Stimulated activated naive CD8-positive, alpha-beta T cell treated with anti-CD3 and anti-CD28 coated beads, Interleukin-15, Interleukin-2, amounts not matched to agents 100 ng/mL and 50 ng/mL, for 24 hours (primary cell): ENCODE data around the gene COPS6.
"Not testable (repeated sequence)": the region's sequence is repeated elsewhere in the genome, so short reads cannot be mapped to it uniquely, and the experiment has no call there.

ENCODE experiments used
- H3K27ac Mint-ChIP-seq: one replicate; pipeline ENCODE4 v1.8.0; 2021; ENCODE audit warnings: mild to moderate bottlenecking, mixed read lengths
- H3K27me3 Mint-ChIP-seq: one replicate; pipeline ENCODE4 v1.8.0; 2021; ENCODE audit warnings: mixed read lengths
- H3K36me3 Mint-ChIP-seq: one replicate; pipeline ENCODE4 v1.8.0; 2021; ENCODE audit warnings: low read depth, mixed read lengths
- H3K4me1 Mint-ChIP-seq: one replicate; pipeline ENCODE4 v1.8.0; 2021; ENCODE audit warnings: low read depth, mixed read lengths
- H3K4me3 Mint-ChIP-seq: one replicate; pipeline ENCODE4 v1.8.0; 2021; ENCODE audit warnings: mild to moderate bottlenecking, mixed read lengths
- H3K9me3 Mint-ChIP-seq: one replicate; pipeline ENCODE4 v1.8.0; 2021; ENCODE audit warnings: mixed read lengths

The COPS6 gene

DNA sequence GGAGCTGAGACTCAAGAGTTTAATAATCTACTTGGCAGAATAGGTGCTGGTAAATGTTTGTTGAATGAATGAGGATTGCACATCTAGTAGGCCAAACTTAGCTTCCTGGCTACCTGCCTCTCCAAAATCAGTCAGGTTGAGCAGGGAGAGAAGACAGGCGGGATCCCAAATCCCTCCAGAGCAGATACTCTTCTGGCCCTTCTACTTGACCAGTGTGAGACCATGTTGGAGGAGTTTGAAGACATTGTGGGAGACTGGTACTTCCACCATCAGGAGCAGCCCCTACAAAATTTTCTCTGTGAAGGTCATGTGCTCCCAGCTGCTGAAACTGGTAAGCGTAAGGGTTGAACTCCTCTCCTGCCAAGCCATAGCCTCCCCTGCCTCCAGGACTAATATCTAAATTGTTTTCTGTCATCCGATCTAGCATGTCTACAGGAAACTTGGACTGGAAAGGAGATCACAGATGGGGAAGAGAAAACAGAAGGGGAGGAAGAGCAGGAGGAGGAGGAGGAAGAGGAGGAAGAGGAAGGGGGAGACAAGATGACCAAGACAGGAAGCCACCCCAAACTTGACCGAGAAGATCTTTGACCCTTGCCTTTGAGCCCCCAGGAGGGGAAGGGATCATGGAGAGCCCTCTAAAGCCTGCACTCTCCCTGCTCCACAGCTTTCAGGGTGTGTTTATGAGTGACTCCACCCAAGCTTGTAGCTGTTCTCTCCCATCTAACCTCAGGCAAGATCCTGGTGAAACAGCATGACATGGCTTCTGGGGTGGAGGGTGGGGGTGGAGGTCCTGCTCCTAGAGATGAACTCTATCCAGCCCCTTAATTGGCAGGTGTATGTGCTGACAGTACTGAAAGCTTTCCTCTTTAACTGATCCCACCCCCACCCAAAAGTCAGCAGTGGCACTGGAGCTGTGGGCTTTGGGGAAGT, 35.8 kb downstream of the COPS6 start:
- peak overlapping the region; percentile 62 for H3K27ac Mint-ChIP-seq
- H3K4me3 Mint-ChIP-seq: peak overlapping the region; percentile 99
- no peaks in the 10 kb centered on the region for H3K9me3 Mint-ChIP-seq
- H3K27me3 Mint-ChIP-seq: no peaks in the 10 kb centered on the region
- H3K36me3 Mint-ChIP-seq: peaks cover 5% of the 10 kb centered on the region
- peaks cover 44% of the 10 kb centered on the region for H3K4me1 Mint-ChIP-seq

GRCh38 chr7:100126239-100126930, 37.6 kb downstream of the COPS6 start:
- Mint-ChIP-seq H3K9me3 (no peaks in the 10 kb centered on the region), H3K4me1 (peaks cover 36% of the 10 kb centered on the region), H3K27me3 (no peaks in the 10 kb centered on the region), H3K36me3 (peaks cover 5% of the 10 kb centered on the region), H3K27ac (peak overlapping the region; percentile 99), H3K4me3 (peak overlapping the region; percentile 99)

DNA sequence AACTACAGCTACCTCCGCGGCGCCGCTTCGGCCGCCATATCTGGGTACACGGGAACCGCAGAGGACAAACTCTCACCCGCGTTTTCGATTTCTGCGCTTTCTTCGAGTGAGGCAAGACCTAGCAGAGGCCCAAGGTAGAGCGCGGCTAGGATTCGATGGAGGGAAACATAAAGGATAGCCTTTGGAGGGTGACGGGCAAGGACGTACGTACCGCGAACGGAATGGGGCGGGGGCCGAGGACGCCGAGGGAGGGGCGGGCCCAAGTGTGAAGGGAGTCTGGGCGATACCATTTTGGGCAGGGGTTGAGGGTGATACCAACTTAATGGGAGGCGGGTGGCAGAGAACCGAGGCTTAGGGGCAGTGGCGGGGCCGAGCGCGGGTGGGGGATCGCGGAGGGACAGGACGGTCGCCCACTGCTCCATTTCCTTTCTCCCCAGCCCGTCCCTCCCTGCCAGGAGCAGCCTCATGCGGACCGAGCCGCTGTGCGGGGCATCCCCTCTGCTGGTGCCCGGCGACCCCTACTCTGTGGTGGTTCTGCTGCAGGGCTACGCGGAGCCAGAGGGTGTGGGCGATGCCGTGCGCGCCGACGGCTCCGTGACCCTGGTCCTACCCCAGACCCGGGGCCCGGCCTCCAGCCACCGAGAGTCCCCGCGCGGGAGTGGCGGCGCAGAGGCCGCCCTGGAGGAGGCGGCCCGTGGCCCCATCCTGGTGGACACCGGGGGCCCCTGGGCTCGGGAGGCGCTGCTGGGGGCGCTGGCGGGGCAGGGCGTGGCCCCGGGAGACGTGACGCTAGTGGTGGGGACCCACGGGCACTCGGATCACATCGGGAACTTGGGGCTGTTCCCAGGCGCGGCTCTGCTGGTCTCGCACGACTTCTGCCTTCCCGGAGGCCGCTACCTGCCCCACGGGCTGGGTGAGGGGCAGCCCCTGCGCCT, 38.4 kb downstream of the COPS6 start, which contains the start of gene MBLAC1:
TSS of gene MBLAC1 (plus strand) at position 37 of the 935 bp plus-strand sequence. CDS start at position 466, 429 bp downstream.
- H3K36me3 Mint-ChIP-seq: peaks cover 5% of the 10 kb centered on the region
- H3K4me3 Mint-ChIP-seq: peak within 1 kb of the TSS; percentile 99
- H3K27me3 Mint-ChIP-seq: no peaks in the 10 kb centered on the region
- peak within 1 kb of the TSS; percentile 99 for H3K27ac Mint-ChIP-seq
- peaks cover 40% of the 10 kb centered on the region for H3K4me1 Mint-ChIP-seq
- no peaks in the 10 kb centered on the region for H3K9me3 Mint-ChIP-seq

- Mint-ChIP-seq H3K9me3 (no peaks in the 10 kb centered on the region), H3K4me1 (peaks cover 46% of the 10 kb centered on the region), H3K27ac (peak overlapping the region; percentile 7)
Observed at GRCh38 chr7:100127866-100128636, 39.3 kb downstream of the COPS6 start.

DNA sequence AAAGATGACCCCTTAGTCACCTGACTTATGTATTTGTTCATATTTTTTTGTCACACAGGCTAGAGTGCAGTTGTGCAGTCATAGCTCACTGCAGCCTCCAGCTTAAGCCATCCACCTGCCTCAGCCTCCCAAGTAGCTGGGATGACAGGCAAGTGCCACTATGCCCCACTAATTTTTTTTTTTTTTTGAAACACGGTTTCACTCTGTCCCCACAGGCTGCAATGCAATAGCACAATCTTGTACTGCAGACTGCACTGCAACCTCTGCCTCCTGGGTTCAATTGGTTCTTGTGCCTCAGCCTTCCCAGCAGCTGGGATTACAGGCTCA, 39.8 kb downstream of the COPS6 start:
- Mint-ChIP-seq H3K4me1 (peaks cover 46% of the 10 kb centered on the region), H3K9me3 (no peaks in the 10 kb centered on the region), H3K4me3 (peak overlapping the region; percentile 99), H3K27ac (peak overlapping the region; percentile 7), H3K27me3 (no peaks in the 10 kb centered on the region), H3K36me3 (peaks cover 5% of the 10 kb centered on the region)

More at GRCh38 chr7:100127866-100128636, 39.3 kb downstream of the COPS6 start:
- peaks cover 5% of the 10 kb centered on the region for H3K36me3 Mint-ChIP-seq
- H3K27me3 Mint-ChIP-seq: no peaks in the 10 kb centered on the region
- peak overlapping the region; percentile 99 for H3K4me3 Mint-ChIP-seq

DNA sequence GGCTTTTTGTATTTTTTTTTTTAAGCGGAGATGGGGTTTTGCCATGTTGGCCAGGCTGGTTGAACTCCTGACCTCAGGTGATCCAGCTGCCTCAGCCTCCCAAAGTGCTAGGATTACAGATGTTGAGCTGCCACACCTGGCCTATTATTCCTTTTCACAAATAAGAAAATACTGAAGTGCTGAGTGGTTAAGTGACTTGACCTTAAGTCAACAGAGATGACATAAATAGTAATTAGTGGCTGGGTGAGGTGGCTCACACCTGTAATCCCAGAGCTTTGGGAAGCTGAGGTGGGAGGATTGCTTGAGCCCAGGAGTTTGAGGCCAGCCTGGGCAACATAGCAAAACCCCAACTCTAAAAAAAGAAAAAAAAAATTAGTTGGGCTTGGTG, 41.4 kb downstream of the COPS6 start:
- not testable (repeated sequence) for H3K27me3 Mint-ChIP-seq

DNA sequence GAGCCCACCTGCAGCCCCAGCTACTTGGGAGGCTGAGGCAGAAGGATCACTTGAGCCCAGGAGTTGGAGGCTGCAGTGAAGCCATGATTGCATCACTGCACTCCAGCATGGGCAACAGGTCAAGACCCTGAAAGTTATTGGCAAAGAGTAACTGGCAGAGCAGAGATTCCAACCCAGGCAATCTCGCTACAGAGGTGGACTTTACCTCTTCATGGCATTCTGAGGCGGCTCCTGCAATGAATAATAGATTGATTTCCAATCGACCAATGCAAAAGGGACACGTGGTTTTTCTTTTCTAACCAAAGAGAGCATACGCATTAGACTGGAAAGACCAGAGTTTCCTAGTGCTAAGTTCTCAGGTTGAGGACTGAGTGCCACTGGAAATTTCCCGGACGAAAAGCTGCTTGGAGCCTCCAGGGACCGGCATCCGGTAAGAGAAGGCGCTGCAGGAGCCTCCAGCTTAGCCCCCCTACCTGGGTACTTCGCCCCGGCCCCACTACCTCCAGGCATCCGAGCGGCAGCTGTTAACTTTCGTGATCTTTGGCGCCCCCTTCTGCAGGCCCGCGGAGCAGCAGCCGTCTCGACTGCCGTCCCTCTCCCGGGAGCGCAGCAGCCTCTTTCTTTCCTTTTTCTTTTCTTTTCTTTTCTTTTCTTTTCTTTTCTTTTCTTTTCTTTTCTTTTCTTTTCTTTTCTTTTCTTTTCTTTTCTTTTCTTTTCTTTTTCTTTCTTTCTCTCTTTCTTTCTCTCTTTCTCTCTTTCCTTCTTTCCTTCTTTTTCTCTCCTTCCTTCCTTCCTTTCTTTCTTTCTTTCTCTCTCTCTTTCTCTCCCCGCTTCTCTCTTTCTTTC, 42.1 kb downstream of the COPS6 start:
- Mint-ChIP-seq H3K4me3 (no peak overlapping the region), H3K27ac (no peak overlapping the region), H3K4me1 (peaks cover 31% of the 10 kb centered on the region), H3K9me3 (no peaks in the 10 kb centered on the region), H3K27me3 (no peaks in the 10 kb centered on the region), H3K36me3 (no peaks in the 10 kb centered on the region)

More for the DNA sequence above, 41.4 kb downstream of the COPS6 start:
- H3K27ac Mint-ChIP-seq, H3K4me3 Mint-ChIP-seq, H3K36me3 Mint-ChIP-seq, H3K9me3 Mint-ChIP-seq: not testable (repeated sequence)
- peaks cover 37% of the 10 kb centered on the region for H3K4me1 Mint-ChIP-seq

- no peak overlapping the region for H3K27ac Mint-ChIP-seq
- peaks cover 21% of the 10 kb centered on the region for H3K4me1 Mint-ChIP-seq
- H3K4me3 Mint-ChIP-seq: no peak overlapping the region
- no peaks in the 10 kb centered on the region for H3K36me3 Mint-ChIP-seq
- H3K9me3 Mint-ChIP-seq: no peaks in the 10 kb centered on the region
- no peaks in the 10 kb centered on the region for H3K27me3 Mint-ChIP-seq
Observed at GRCh38 chr7:100132126-100132525, 43.4 kb downstream of the COPS6 start.

DNA sequence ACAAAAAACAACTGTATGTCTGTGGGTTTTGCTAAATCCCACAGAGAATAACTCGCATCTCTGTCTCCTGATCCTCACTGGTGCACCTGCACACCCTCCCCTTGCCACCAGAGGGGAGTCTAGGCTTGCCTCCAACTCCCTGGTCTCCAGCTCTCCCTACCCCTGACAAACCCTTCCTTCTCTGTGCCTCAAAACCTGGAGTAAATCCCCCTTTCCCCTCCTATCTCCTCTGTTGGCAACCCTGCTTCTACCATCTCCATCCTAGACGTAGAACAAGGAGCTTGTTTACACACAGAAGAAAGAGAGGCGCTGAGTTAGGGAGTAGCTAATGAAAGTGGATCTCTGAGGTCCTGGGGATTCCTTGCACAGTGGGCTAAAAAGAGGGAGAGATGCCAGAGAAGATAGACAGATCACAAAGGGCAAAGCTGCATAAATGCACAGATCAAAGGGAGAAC, 44.0 kb downstream of the COPS6 start:
- Mint-ChIP-seq H3K27ac (no peak overlapping the region), H3K9me3 (no peaks in the 10 kb centered on the region), H3K4me1 (peaks cover 23% of the 10 kb centered on the region), H3K4me3 (no peak overlapping the region), H3K36me3 (no peaks in the 10 kb centered on the region), H3K27me3 (no peaks in the 10 kb centered on the region)

- H3K36me3 Mint-ChIP-seq: no peaks in the 10 kb centered on the region
- peaks cover 21% of the 10 kb centered on the region for H3K4me1 Mint-ChIP-seq
- no peaks in the 10 kb centered on the region for H3K9me3 Mint-ChIP-seq
- H3K4me3 Mint-ChIP-seq: no peak overlapping the region
- H3K27me3 Mint-ChIP-seq: no peaks in the 10 kb centered on the region
- H3K27ac Mint-ChIP-seq: peak overlapping the region; percentile 31
Observed at GRCh38 chr7:100137851-100138760, 49.3 kb downstream of the COPS6 start.

GRCh38 chr7:100141555-100141949, 52.8 kb downstream of the COPS6 start:
- no peaks in the 10 kb centered on the region for H3K36me3 Mint-ChIP-seq
- no peaks in the 10 kb centered on the region for H3K9me3 Mint-ChIP-seq
- H3K4me3 Mint-ChIP-seq: no peak overlapping the region
- H3K27me3 Mint-ChIP-seq: no peaks in the 10 kb centered on the region
- H3K27ac Mint-ChIP-seq: no peak overlapping the region
- peaks cover 21% of the 10 kb centered on the region for H3K4me1 Mint-ChIP-seq
